ENCODE measurements around the gene CACNA2D1.

The CACNA2D1 gene

DNA sequence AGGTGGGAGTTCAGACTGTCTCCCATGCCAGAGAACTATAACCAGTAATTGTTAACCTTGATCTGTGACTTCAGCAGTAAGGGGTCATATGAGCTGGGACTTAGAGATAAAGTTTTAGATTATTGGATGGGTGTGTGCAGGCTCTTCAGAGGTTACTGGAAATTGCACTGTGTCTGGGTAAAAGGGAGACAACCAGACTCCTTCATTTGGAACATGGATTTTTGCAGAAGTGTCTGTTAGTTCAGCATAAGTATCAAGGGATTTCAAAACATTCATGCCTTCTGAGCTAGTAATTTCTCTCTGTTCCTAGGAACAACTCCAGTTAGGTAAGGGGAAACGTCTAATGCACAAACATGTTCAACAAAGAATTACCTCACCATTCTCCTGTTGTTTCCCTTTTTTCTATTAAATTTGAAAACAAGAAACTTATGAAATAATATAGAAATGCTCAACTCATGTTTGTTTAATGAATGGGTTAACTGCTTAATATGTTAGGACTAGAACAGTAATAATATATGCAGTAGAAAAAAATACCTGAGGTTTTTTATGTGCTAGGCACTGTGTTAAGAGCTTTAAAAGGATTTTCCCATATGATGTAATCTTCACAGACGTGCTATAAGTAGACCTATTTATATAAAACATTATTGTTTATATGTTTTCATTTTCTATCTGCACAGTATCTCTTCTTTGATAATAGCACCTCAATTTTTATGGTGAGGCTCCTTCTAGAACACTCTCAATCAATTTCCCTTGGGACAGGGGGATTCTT lies 233.0 kb downstream of the CACNA2D1 start:
- Histone ChIP-seq H3K27ac (no peak overlapping the region), H3K9me3 (ENCODE audit: control insufficient read depth, low read length) (no peaks in the 10 kb centered on the region), H3K4me3 (ENCODE audit: low read depth, low read length) (no peak overlapping the region)

DNA sequence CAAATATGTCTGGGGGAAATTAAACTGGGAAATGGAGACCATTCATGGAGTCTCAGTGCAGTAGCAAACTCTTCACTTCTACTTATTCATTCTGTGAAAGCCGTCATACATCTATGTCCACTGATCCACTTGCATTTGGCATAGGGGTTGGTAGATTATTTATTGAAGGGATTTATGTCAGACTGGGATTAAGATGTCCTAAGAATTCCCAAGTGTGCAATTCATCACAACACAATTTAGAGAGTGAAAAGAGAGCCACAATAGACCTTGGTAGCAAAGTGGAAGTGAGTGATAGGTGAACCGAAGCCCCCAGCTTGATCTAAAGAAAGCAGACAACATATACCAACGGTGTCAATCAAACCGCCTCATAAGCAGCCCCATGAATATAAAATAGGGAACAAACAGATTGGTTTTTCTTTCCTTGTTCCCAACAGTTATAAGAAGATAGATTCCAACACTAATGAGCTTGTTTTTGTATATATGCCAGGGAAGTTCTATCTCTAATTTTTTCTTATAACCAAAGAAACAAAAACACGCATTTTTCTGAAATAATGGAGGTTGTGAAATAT lies 234.3 kb downstream of the CACNA2D1 start:
- Histone ChIP-seq H3K79me2 (no peaks in the 10 kb centered on the region), H3K9me3 (ENCODE audit: control insufficient read depth, low read length) (no peaks in the 10 kb centered on the region), H3K36me3 (ENCODE audit: control insufficient read depth, insufficient read depth, low read length) (no peaks in the 10 kb centered on the region), H3K4me3 (ENCODE audit: low read depth, low read length) (no peak overlapping the region), H3K27ac (no peak overlapping the region), H3K4me1 (no peaks in the 10 kb centered on the region), H3K9ac (no peak overlapping the region), H2AFZ (no peak overlapping the region), H3K4me2 (ENCODE audit: low read length) (no peak overlapping the region), H3K27me3 (ENCODE audit: control insufficient read depth, insufficient read depth, low read length) (no peaks in the 10 kb centered on the region)
- TF ChIP-seq, protein P1, sequence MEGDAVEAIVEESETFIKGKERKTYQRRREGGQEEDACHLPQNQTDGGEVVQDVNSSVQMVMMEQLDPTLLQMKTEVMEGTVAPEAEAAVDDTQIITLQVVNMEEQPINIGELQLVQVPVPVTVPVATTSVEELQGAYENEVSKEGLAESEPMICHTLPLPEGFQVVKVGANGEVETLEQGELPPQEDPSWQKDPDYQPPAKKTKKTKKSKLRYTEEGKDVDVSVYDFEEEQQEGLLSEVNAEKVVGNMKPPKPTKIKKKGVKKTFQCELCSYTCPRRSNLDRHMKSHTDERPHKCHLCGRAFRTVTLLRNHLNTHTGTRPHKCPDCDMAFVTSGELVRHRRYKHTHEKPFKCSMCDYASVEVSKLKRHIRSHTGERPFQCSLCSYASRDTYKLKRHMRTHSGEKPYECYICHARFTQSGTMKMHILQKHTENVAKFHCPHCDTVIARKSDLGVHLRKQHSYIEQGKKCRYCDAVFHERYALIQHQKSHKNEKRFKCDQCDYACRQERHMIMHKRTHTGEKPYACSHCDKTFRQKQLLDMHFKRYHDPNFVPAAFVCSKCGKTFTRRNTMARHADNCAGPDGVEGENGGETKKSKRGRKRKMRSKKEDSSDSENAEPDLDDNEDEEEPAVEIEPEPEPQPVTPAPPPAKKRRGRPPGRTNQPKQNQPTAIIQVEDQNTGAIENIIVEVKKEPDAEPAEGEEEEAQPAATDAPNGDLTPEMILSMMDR (IDR thresholded peaks at IDR 0.05): no peak

More for the DNA sequence above, 233.0 kb downstream of the CACNA2D1 start:
- TF ChIP-seq, protein P1 (IDR thresholded peaks at IDR 0.05): no peak
- no peak overlapping the region for H3K4me2 ChIP-seq (ENCODE audit: low read length)
- H3K4me1 ChIP-seq: no peaks in the 10 kb centered on the region
- H3K79me2 ChIP-seq: no peaks in the 10 kb centered on the region
- no peaks in the 10 kb centered on the region for H3K36me3 ChIP-seq (ENCODE audit: control insufficient read depth, insufficient read depth, low read length)
- H3K27me3 ChIP-seq (ENCODE audit: control insufficient read depth, insufficient read depth, low read length): no peaks in the 10 kb centered on the region
- no peak overlapping the region for H3K9ac ChIP-seq
- H2AFZ ChIP-seq: no peak overlapping the region

DNA sequence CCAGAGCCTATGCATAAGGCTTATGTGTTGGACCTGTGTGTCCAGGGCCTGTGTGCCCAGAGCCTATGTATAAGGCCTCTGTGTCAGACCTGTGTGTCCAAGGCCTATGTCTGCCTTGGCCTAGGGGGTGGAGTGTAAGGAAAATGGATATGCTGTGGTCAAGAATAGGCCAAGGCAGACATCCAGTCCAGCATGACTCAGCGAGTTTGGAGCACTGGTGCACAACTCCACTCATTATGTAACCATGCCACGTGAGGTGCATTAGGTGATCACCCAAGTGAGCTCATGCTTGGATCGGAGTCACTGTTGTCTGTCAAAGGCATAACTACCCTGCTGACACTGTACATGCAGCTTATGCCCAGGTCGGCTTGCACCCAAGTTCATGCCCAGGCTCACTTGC lies 238.9 kb downstream of the CACNA2D1 start:
- H2AFZ ChIP-seq: no peak overlapping the region
- H3K27me3 ChIP-seq (ENCODE audit: control insufficient read depth, insufficient read depth, low read length): no peaks in the 10 kb centered on the region
- TF ChIP-seq, protein P1 (IDR thresholded peaks at IDR 0.05): no peak
- H3K9ac ChIP-seq: no peak overlapping the region
- H3K79me2 ChIP-seq: no peaks in the 10 kb centered on the region
- no peaks in the 10 kb centered on the region for H3K36me3 ChIP-seq (ENCODE audit: control insufficient read depth, insufficient read depth, low read length)
- H3K4me1 ChIP-seq: no peaks in the 10 kb centered on the region
- no peak overlapping the region for H3K4me3 ChIP-seq (ENCODE audit: low read depth, low read length)
- no peaks in the 10 kb centered on the region for H3K9me3 ChIP-seq (ENCODE audit: control insufficient read depth, low read length)
- H3K27ac ChIP-seq: no peak overlapping the region
- no peak overlapping the region for H3K4me2 ChIP-seq (ENCODE audit: low read length)

DNA sequence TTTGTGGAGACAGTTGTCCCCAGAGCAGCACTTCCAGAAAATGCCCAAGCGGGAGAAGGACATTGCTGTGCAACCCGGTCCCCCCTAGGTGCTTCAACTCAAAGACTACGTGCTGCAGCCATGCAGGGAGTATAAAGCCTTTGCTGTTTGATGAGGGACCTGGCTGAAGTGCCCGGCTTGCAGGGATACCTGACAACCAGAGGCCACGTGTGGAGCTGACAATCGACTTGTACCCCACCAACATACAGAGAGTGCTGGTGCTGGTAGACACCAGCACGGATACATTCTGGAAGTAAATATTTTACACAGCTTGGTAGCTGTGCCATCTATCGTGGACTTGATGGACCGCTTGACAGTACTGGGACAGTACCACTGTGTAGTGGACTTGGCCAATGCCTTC lies 240.6 kb downstream of the CACNA2D1 start:
- no peak overlapping the region for H2AFZ ChIP-seq
- no peak overlapping the region for H3K4me3 ChIP-seq (ENCODE audit: low read depth, low read length)
- H3K79me2 ChIP-seq: no peaks in the 10 kb centered on the region
- H3K27me3 ChIP-seq (ENCODE audit: control insufficient read depth, insufficient read depth, low read length): no peaks in the 10 kb centered on the region
- no peak overlapping the region for H3K4me2 ChIP-seq (ENCODE audit: low read length)
- no peaks in the 10 kb centered on the region for H3K4me1 ChIP-seq
- TF ChIP-seq, protein P1 (IDR thresholded peaks at IDR 0.05): no peak
- H3K36me3 ChIP-seq (ENCODE audit: control insufficient read depth, insufficient read depth, low read length): no peaks in the 10 kb centered on the region
- H3K9me3 ChIP-seq (ENCODE audit: control insufficient read depth, low read length): no peaks in the 10 kb centered on the region
- H3K27ac ChIP-seq: no peak overlapping the region
- H3K9ac ChIP-seq: no peak overlapping the region

DNA sequence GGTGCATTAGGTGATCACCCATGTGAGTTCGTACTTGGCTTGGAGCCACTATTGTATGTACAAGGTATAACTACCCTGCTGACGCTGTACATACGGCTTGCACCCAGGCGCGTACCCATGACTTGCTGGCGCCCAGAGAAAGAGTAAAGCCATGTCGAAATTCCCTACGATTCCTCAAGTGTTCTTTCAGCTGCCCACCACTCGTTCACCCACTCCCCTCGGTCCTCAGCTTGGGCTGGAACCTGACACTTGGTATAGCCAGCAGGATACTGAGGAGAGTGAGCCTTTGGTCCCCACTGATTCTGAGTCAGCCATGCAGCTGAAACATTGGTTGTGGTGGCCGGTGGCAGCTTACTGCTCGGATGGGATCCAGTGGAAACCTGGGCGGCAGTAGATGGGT lies 241.5 kb downstream of the CACNA2D1 start:
- Histone ChIP-seq H3K27me3 (ENCODE audit: control insufficient read depth, insufficient read depth, low read length) (no peaks in the 10 kb centered on the region), H3K27ac (no peak overlapping the region), H3K4me2 (ENCODE audit: low read length) (no peak overlapping the region), H3K9me3 (ENCODE audit: control insufficient read depth, low read length) (no peaks in the 10 kb centered on the region), H3K36me3 (ENCODE audit: control insufficient read depth, insufficient read depth, low read length) (no peaks in the 10 kb centered on the region), H3K4me1 (no peaks in the 10 kb centered on the region), H3K9ac (no peak overlapping the region), H3K79me2 (no peaks in the 10 kb centered on the region), H3K4me3 (ENCODE audit: low read depth, low read length) (no peak overlapping the region), H2AFZ (no peak overlapping the region)
- TF ChIP-seq, protein P1 (IDR thresholded peaks at IDR 0.05): no peak

All from parathyroid adenoma (tissue), 2 donors.